Heart right ventricle (tissue), 16 donors: Measurements from ENCODE around the gene TGFB2. TPM values are rescaled to one million over a fixed set of nuclear protein-coding genes. Genes with fewer than 3 reads are reported as not detected.

Experiments used
- ATAC-seq, 8 donors: fragments of 200-7000 bp; cut with Tn5 transposase; one replicate each; pipeline ENCODE4 v1.9.1; 2020; ENCODE audit warnings: mild to moderate bottlenecking in 8 of 8, moderate library complexity in 8 of 8, moderate number of reproducible peaks in 1 of 8
- DNase-seq, 2 donors: peaks; one replicate each; pipeline ENCODE4 v3.0.0-alpha.2; 2020
- H3K27ac ChIP-seq, 10 donors: fragments of 200-600 bp; sonication (generic) in 2 of 10; one replicate each; pipeline versions ENCODE4 v1.5.0 to v1.8.0; 2020 to 2022; ENCODE audit warnings: mild to moderate bottlenecking in 3 of 10
- H3K27me3 ChIP-seq, 7 donors: fragments of 200-600 bp; one replicate each; pipeline ENCODE4 v1.8.0; 2021 to 2022; ENCODE audit warnings: mild to moderate bottlenecking in 2 of 7
- H3K36me3 ChIP-seq, 9 donors: fragments of 200-600 bp; sonication (generic) in 1 of 9; one replicate each; pipeline versions ENCODE4 v1.5.0 to v1.8.0; 2020 to 2022; ENCODE audit warnings: mild to moderate bottlenecking in 2 of 9
- H3K4me1 ChIP-seq, 9 donors: fragments of 200-600 bp; sonication (generic) in 1 of 9; one replicate each; pipeline versions ENCODE4 v1.5.0 to v1.8.0; 2020 to 2022; ENCODE audit warnings: mild to moderate bottlenecking in 4 of 9
- H3K4me3 ChIP-seq, 10 donors: fragments of 200-600 bp; sonication (generic) in 2 of 10; one replicate each; pipeline versions ENCODE4 v1.5.0 to v1.8.0; 2020 to 2022; ENCODE audit warnings: mild to moderate bottlenecking in 7 of 10, moderate library complexity in 2 of 10
- H3K9me3 ChIP-seq, 11 donors: fragments of 200-600 bp in 10 of 11; sonication (generic) in 2 of 11; one replicate each; pipeline versions ENCODE4 v1.5.0 to v1.8.0; 2013 to 2022; ENCODE audit warnings: mild to moderate bottlenecking in 2 of 11, control low read depth in 1 of 11, moderate library complexity in 1 of 11
- WGBS, 2 donors: extraction: QIAGEN DNeasy Blood & Tissue Kit; methylation state at CpG; one replicate each; pipeline ENCODE4 v1.1.7; 2013; ENCODE audit warnings: inconsistent platforms in 1 of 2; 5-methylcytosine and 5-hydroxymethylcytosine counted together
- intact Hi-C, 10 donors: fragments of 100-400 bp; cut with DNase I; formaldehyde crosslinking; loops; one replicate each; pipeline versions ENCODE4 v1.11.1 to v1.14.2; 2022
- polyA plus RNA-seq, 2 donors: library from polyadenylated mRNA; stranded (reverse); fragments of 200-250 nt; gene quantifications; one replicate each; pipeline ENCODE4 v1.2.3, GENCODE V29; 2013
- total RNA-seq, 10 donors: library from RNA; stranded (reverse); fragmentation: NEBNext Ultra II Directional in 3 of 10; extraction: Animal tissue kit (Norgen Biotek cat#: 25700) in 3 of 10; gene quantifications; one replicate each; pipeline versions ENCODE4 v1.2.1 to v1.2.4, GENCODE V29; 2021 to 2023
- TF ChIP-seq, protein P1 (sequence below), 9 donors: fragments of 200-600 bp; sonication (generic) in 2 of 9; IDR thresholded peaks; one replicate each; pipeline versions ENCODE4 v1.5.0 to v1.8.0; 2021 to 2022; ENCODE audit warnings: antibody characterized with exemption in 9 of 9, mild to moderate bottlenecking in 5 of 9, moderate library complexity in 1 of 9
- donor health status: Arrhythmogenic right ventricular cardiomyopathy.
- donor health status: ischemic (EF 13 %, LVEDD 7.1; RV severe dilation, severe dysfunction).
- donor health status: healthy with polysubstance abuse.
- donor health status: DM: no; HTN: yes; CAD: no.
- donor health status: DM: no; HTN: no; CAD: no.
- donor health status: ischemic (EF 25% LVEDD 6.9; RV normal size, moderate dysfunction).
- donor health status: ischemic (EF 25% LVEDD 5.7; RV mildly dilated, moderate dysfunction).
- donor health status: healthy.
- donor health status: DM: yes; HTN: yes; CAD: no.
- donor health status: Ischemic cardiomyopathy.
- donor health status: ischemic (EF 35%, LVEDD 5.7; RV mildly dilated, moderate dysfunction).
- donor health status: nonischemic (EF 11% LVEDD 7.7; RV severe dilation, severe dysfunction).
- donor health status: DM: yes; HTN: yes; CAD: no.
- donor health status: PGD.
- donor health status: ischemic (EF 29% LVEDD 5.4; RV normal size, mild dysfunction).
- donor health status: nonischemic (EF 23%, LVEDD 6.1; RV moderate dilation, normal function).

The TGFB2 gene
- total and polyA plus RNA-seq, 12 donors, result 0.51 to 63.3 (median 4.8) TPM

DNA sequence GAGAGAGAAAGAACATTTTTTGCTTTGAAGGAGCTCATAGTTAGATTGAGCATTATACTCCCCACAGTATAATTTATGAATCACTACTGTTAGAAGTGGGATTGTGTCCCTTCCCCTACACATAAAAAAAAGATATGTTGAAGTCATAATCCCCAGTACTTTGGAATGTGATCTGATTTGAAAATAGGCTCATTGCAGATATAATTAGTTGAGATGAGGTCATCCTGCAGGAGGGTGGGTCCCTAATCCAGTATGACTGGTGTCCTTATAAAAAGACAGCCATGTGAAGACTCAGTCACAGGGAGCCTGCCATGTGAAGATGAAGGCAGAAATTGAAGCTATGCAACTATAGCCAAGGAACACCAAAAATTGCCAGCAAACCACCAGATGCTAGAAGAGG, 76.4 kb downstream of the TGFB2 start:
- DNase-seq (no peak), ATAC-seq (peak in 2 of 8 donors; percentile 50 to 53)
- Histone ChIP-seq H3K4me1 (peaks cover 0 to 12% (median 5%) of the 10 kb centered on the region in 9 donors), H3K36me3 (no peaks in the 10 kb centered on the region), H3K4me3 (no peak overlapping the region), H3K27ac (no peak overlapping the region), H3K27me3 (no peaks in the 10 kb centered on the region), H3K9me3 (peaks cover 0 to 19% (median 0%) of the 10 kb centered on the region in 11 donors)
- intact Hi-C loops, result no loop called here
- TF ChIP-seq, protein P1, sequence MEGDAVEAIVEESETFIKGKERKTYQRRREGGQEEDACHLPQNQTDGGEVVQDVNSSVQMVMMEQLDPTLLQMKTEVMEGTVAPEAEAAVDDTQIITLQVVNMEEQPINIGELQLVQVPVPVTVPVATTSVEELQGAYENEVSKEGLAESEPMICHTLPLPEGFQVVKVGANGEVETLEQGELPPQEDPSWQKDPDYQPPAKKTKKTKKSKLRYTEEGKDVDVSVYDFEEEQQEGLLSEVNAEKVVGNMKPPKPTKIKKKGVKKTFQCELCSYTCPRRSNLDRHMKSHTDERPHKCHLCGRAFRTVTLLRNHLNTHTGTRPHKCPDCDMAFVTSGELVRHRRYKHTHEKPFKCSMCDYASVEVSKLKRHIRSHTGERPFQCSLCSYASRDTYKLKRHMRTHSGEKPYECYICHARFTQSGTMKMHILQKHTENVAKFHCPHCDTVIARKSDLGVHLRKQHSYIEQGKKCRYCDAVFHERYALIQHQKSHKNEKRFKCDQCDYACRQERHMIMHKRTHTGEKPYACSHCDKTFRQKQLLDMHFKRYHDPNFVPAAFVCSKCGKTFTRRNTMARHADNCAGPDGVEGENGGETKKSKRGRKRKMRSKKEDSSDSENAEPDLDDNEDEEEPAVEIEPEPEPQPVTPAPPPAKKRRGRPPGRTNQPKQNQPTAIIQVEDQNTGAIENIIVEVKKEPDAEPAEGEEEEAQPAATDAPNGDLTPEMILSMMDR (IDR thresholded peaks at IDR 0.05), result no peak

- no peak overlapping the region for H3K27ac ChIP-seq
- H3K4me3 ChIP-seq, result no peak overlapping the region
- no peaks in the 10 kb centered on the region for H3K27me3 ChIP-seq
- TF ChIP-seq, protein P1 (IDR thresholded peaks at IDR 0.05), result no peak
- H3K36me3 ChIP-seq, result no peaks in the 10 kb centered on the region
- intact Hi-C loops, result no loop called here
- ATAC-seq, result no peak
- H3K4me1 ChIP-seq, result peaks cover 0 to 14% (median 6%) of the 10 kb centered on the region in 9 donors
- peaks cover 0 to 3% (median 0%) of the 10 kb centered on the region in 11 donors for H3K9me3 ChIP-seq
- no peak for DNase-seq
Observed at GRCh38 chr1:218424502-218424901, 79.4 kb downstream of the TGFB2 start.

DNA sequence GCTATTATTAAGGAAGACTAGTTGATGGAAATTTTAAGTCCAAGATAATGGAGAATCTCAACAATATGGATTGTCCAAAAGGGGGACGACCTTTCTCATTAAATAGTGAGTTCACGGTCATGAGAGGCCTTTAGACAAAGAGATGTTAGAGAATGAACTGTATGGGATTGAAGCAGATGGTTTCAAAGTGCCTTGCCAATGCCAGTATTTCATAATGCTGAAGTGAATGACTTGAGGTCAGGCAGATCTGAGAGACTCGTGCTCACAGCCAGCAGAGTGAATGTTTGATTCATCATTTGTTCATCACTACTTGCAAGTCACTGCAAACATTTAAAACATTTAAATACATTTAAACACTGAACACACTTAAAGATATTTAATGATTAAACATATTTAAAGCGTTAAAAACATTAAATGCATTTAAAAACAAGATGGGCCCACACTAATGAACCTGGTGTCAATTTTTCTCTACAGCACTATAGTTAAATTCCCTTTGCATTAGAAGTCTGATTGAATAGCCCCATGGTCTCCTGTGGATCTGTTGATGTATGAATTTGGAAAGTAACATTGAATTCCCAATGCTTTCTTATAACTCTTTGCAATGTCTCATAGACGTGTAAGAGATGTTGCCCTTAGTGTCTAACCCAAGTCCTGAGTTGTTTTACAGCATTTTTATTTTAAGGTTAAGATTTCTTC, 80.7 kb downstream of the TGFB2 start:
- Histone ChIP-seq H3K27ac (peak overlapping the region in 1 of 10 donors; percentile 35), H3K4me1 (peaks cover 0 to 22% (median 7%) of the 10 kb centered on the region in 9 donors), H3K36me3 (no peaks in the 10 kb centered on the region), H3K9me3 (peaks cover 0 to 3% (median 0%) of the 10 kb centered on the region in 11 donors), H3K4me3 (no peak overlapping the region), H3K27me3 (no peaks in the 10 kb centered on the region)
- intact Hi-C loops, result no loop called here
- no peak for DNase-seq
- TF ChIP-seq, protein P1 (IDR thresholded peaks at IDR 0.05), result no peak
- 82 to 86% methylated on average over 5 of the region's 5 CpGs for WGBS, 2 donors
- peak in 2 of 8 donors; percentile 32 to 78 for ATAC-seq

- Histone ChIP-seq H3K27me3 (no peaks in the 10 kb centered on the region), H3K4me3 (no peak overlapping the region), H3K4me1 (peaks cover 0 to 23% (median 7%) of the 10 kb centered on the region in 9 donors), H3K9me3 (peaks cover 0 to 3% (median 0%) of the 10 kb centered on the region in 11 donors), H3K36me3 (no peaks in the 10 kb centered on the region), H3K27ac (peak overlapping the region in 1 of 10 donors; percentile 35)
- ATAC-seq, result peak in 2 of 8 donors; percentile 27 to 52
- WGBS, 2 donors, result 70 to 80% methylated on average over 1 of the region's 1 CpG
- TF ChIP-seq, protein P1 (IDR thresholded peaks at IDR 0.05), result no peak
- intact Hi-C loops, result no loop called here
- DNase-seq, result peak in 1 of 2 donors; percentile 18
Observed at GRCh38 chr1:218426343-218426657, 81.2 kb downstream of the TGFB2 start.
